Stimulated activated CD4-positive, alpha-beta T cell treated with anti-CD3 and anti-CD28 coated beads, Interleukin-4, amount 100 ng/mL, for 48 hours (primary cell): ENCODE results near the gene CYP21A2.

ENCODE experiments used
- DNase-seq, 2 donors: peaks; one replicate each; pipeline ENCODE4 v3.0.0-alpha.2; 2020; ENCODE audit warnings: low read depth in 2 of 2

Gene CYP21A2

DNA sequence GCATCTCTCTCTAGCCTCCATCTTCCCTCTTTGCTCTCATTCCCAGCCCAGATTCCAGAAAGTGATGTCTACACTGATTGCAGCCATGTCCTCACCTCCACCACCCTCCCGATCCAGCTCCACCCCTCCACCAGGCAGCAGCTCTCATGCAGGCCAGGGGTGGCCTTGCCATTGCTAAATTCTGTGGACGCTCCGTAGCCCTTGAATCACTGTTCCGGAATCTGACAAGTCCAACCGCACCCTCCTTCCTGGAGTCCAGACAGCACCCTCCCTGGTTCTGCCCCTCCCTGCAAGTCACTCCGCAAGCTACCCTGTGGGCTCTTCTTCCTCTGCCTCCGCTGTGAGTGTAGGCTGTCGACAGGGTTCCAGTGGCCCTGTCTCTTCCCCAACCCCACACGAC is 44.7 kb downstream of the CYP21A2 start:
- no peak for DNase-seq

DNA sequence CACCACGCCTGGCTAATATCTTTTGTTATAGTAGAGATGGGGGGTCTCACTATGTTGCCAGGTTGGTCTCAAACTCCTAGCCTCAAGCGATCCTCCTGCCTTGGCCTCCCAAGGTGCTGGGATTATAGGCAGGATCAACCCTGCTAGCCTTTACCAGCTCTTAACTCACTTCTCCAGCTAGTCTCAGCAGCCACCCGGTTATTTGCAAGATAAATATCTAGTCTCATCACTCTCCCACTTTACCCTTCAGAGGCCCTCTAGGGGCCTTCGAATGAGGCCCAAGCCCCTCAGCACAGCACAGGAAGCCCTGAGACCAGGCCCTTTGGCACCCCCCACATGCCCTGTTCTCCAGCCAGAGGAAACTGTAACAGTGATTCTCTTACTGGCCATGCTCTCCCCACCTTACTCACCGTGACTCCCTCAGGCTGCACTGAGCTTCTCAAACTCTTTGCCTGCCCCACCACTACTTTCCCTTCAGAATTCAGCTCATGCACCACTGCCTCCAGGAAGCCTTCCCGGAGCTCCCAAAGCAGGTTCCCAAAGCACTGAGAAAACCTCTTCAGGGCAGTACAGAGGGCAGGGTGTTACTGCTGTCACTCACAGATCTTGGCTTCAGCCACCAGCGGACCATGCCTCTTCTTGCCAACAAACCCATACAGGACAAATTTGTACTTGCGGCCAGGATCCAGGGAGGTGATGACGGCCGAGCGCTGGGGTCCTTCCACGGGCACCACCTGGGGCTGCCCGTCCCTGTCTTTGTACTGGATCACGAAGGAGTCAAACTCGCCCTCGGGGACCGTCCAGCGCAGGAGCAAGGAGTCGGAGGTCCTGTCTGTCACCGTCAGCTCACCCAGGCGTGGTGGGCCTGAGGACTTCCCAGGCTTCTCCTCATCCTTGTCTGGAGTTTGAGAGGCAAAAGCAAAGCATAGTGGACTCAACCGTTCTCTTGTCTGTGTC is 45.9 kb downstream of the CYP21A2 start:
- DNase-seq: no peak

DNA sequence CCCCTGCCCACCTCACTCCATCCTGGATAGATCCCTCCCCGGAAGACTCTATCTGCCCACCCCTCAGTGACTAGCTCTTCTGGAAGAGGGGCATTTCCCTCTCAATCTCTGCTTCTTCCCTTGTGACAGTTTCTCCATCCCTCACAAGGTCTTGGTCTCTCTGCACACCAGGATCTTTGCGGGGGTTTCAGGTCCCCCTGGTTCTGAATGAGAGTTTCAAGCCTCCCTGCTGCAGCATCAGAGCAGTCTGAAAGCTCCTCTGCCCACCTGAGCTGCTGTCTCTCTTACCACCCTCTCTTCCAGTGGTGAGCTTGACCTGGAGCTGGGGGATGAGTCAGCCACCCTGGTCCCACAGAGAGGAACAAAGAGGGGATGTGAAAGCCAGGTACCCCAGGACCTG is 46.6 kb downstream of the CYP21A2 start:
- DNase-seq: no peak

DNA sequence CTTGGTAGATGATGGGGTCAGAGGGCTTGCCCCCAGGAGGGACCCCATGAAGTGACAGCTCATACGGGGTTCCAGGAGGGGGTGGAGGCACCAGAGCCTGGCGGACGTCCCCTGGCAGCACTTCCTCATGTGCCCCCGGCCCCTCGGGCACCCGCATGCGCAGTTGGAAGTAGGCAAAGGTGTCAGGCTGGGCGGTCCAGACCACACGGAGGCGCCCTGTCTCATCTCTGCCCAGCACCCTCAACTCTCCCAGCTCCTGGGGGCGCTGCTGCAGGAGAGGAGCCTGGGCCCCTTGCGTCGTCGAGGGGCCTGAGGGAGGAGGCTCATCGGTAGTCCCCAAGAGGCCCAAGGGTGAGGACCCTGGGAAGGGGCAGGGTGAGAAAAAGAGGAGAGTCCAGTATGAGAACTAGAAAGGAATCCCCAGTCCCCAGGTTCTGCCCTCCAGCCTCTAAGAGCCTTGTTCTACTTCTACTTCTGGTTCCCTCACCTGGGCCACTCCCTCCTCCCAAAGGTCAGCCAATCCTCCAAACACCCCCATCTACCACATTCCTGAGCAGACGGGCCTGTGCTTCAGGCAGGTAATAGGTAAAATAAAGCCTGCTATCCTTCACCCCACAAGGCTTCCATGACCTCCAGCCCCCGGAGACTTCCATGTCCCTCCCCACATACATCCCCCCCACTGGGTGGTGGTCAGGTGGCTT is 47.7 kb downstream of the CYP21A2 start:
- DNase-seq: no peak

DNA sequence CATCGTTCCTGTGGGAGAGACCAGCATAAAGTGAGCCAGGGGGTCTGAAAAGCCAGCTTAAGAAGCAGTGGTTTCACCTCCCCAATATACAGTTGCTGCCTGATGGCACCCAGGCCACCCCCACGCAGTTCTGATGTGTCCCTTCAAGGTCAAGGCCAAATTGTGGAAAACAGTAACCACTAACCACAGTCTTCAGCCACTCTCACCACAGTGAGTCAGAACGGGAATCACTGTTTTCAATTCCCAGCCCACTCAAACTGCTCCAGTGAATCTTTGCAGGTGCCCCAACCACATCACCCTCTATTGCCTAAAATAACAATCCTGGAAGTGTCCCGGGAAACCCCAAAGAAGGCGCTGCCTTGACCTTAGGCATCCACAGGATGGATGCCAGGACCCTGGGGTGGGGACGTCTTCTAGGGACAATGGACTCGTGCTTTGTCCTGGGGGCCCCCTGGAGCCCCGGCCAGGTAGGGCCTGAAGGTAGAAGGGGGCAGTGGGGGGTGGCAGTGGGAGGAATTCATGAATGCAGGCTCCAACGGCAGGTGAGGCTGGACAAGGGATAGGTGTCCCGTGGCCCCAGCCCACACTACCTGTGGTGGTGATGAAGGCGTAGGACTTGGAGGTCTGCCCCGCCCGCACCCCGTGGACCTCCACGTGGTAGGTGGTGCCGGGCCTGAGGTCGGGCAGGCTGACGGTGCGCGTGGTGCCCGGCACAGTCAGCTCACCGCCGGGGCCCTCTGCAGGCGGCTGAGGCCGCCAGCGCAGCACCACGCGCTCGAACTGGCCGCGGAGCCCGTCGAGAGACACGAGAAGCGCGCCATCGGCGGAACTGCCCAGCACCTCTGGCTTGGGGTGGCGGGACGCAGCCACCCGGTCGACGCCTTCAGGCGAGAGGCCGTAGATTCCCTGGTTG is 48.7 kb downstream of the CYP21A2 start:
- peak; percentile 9 to 30 for DNase-seq

DNA sequence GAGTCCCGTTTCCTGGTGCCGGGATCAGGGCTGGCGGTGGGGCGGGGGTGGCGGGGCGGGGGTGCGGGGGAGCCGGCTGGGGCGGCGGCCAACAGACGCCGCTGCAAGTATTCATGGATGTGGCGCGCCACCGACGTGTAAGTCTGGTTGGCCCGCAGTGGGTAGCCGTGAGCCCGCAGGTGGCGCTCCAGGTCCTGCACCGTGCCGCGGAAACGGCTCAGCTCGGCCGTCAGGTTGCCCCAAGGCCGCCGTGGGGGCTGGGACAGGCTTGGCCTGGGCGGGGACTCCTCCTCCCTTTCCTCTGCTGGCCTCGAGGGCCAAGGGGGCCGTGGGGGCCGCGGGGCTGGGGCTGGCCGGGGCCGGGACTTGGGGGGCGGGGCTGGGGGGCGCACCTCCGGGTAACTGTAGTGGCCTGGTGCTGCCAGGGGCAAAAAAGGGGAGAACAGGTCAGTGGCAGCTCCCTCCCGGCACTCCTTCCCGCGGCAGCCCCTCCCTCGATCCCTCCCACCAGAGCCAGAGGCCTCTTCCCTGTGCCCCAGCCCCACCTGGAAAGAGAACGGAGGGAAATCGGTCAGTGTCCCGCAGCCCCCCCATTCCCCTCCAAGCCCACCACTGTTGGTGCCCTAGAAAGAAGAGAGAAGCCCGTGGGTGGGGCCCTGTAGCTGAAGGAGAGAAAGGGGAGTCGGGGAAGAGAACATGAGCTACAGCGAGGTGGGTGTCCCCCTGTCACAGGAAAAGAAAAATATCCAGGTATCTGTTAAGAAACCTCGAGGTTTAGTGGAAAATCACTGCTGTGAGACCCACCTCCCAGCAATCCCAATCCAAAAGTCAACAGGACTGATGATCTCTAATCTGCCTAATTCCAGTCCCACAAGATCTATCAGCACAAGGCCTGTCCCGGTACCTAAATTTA is 49.6 kb downstream of the CYP21A2 start:
- DNase-seq: peak; percentile 70 to 73

DNA sequence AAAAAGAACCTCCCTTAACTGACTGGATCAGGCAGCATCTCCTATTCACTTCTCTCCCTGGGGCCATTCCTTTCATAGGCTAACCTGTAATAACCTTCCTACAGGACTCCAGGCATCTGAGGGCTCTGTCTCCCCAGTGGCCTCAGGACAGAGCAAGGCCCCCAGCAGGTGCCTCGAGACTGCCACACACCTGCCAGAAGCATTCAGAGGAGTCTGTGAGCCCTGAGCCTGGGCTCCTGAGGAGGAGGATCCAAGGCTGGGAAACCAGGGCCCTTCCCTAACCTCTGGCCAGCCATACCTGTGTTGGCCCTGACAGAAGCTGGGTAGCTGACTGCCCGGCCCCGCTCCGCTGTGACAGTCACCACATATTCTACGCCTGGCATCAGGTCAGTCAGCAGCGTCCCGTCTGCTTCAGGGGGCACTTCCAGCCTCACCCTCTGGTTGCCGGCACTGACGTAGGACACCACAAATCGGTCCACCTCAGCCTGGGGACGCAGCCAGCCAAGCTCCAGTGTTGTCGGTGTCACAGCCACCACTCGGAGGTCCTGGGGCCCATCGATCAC is 50.4 kb downstream of the CYP21A2 start:
- DNase-seq: no peak

DNA sequence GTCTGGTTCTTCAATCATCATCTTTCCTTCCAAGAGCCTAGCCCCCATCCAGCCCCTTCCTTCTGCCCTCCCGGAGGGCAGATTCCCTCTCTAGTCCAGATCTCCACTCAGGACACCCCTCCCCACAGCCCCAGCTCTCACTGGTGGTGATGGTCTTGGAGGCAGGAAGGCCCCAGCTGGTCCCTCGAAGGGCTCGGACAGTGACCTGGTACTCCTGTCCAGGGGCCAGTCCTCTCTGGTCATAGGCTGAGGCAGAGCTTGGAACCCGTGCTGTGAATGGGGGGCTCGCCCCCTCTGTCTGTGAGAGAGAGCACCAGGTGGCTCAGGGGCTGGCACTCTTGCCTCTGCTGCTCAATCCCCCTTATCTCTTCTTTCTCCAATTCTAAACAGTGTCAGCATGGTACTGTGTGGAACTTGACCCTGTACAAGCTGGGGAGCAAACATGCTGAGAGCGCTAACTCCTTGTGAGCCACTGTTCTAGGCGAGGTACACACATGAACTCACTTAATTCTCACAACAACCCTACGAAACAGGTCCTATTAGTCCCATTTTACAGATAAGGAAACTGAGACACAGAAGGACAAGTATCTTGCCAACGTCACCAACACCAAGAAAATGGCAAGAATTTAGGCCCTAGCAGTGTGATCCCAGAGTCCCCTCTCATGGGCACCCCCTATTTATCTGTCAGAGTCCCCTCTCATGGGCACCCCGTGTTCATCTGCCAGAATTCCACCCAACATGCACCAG is 51.0 kb downstream of the CYP21A2 start:
- DNase-seq: no peak
